HCT116 (cell line): ENCODE measurements around the gene CCR5AS.

Experiments used
- ATAC-seq: fragments of 200-7000 bp; cut with Tn5 transposase; 2 replicates; pipeline ENCODE4 v1.9.1; 2020; ENCODE audit warnings: mild to moderate bottlenecking, moderate library complexity
- BruUV-seq: library from RNA; stranded (reverse); fragments of 400-500 nt; replicated peaks from 2 replicates; lab custom pipeline; 2021; lab: Mats Ljungman, UMichigan
- CTCF ChIA-PET: fragments of 300-600 bp; sonication (Branson Sonifier 250); formaldehyde crosslinking; loops from one replicate; lab custom pipeline; 2021; ENCODE audit warnings: antibody characterized with exemption; lab: Charles Lee
- POLR2A ChIA-PET: fragments of 300-600, 350-600 bp; sonication (Branson Sonifier 250); formaldehyde crosslinking; loops from one replicate; lab custom pipeline; 2021; ENCODE audit warnings: antibody characterized with exemption; lab: Charles Lee
- RAD21 ChIA-PET, 2 experiments: fragments of 300-600 bp; sonication (Branson Sonifier 250); formaldehyde crosslinking; loops; one replicate each; lab custom pipeline; 2023; ENCODE audit warnings: low total read pairs in 2 of 2; ENCODE audit not compliant: uncharacterized antibody in 2 of 2, unreplicated experiment in 2 of 2, low non-redundant PET in 1 of 2; lab: Charles Lee
- DNase-seq: peaks from one replicate; pipeline ENCODE4 v3.0.0-alpha.2; 2010; ENCODE audit warnings: low read depth, low spot score
- H2AFZ ChIP-seq: fragments of 200-600 bp; shearing (Covaris generic), sonication (generic); 2 replicates; pipeline ENCODE4 v1.6.1; 2017; ENCODE audit warnings: low read depth, mixed run types, mixed read lengths, antibody characterized with exemption, low read length; ENCODE audit not compliant: poor library complexity, severe bottlenecking
- H3K27ac ChIP-seq: 2 replicates; pipeline ENCODE4 v1.5.1; 2012; ENCODE audit warnings: low read depth, low read length
- H3K27me3 ChIP-seq: fragments of 200-600 bp; sonication (generic); 2 replicates; pipeline ENCODE4 v1.6.1; 2016; ENCODE audit warnings: mixed run types, low read length, mixed read lengths; ENCODE audit not compliant: insufficient read depth
- H3K36me3 ChIP-seq, 2 experiments: fragments of 200-500 bp in 1 of 2; fragments of 200-600 bp in 1 of 2; sonication (Bioruptor generic) in 1 of 2; sonication (generic) in 1 of 2; 2 replicates each; pipeline versions ENCODE4 v1.5.1 to v1.6.1; 2014 to 2016; ENCODE audit warnings: low read length in 2 of 2, inconsistent platforms in 1 of 2, mixed read lengths in 1 of 2, mixed run types in 1 of 2; ENCODE audit not compliant: insufficient read depth in 2 of 2, control insufficient read depth in 1 of 2
- H3K4me1 ChIP-seq, 2 experiments: fragments of 200-600 bp in 1 of 2; sonication (generic) in 1 of 2; 2 replicates each; pipeline versions ENCODE4 v1.5.1 to v1.6.1; 2012 to 2017; ENCODE audit warnings: low read length in 2 of 2, inconsistent platforms in 1 of 2, mild to moderate bottlenecking in 1 of 2, mixed read lengths in 1 of 2, mixed run types in 1 of 2, moderate library complexity in 1 of 2; ENCODE audit not compliant: insufficient read depth in 2 of 2, control insufficient read depth in 1 of 2
- H3K4me2 ChIP-seq: fragments of 200-600 bp; sonication (generic); 2 replicates; pipeline ENCODE4 v1.6.1; 2017; ENCODE audit warnings: mixed run types, low read length, mixed read lengths
- H3K4me3 ChIP-seq, 2 experiments: fragments of 200-600 bp in 1 of 2; sonication (generic) in 1 of 2; replicated peaks in 1 of 2; 2 replicates each; pipeline ENCODE4 v1.5.1; 2011 to 2016; ENCODE audit warnings: low read length in 2 of 2, control low read depth in 1 of 2, low read depth in 1 of 2, mild to moderate bottlenecking in 1 of 2, mixed read lengths in 1 of 2, mixed run types in 1 of 2
- H3K79me2 ChIP-seq: fragments of 200-600 bp; sonication (generic); 2 replicates; pipeline ENCODE4 v1.6.1; 2017; ENCODE audit warnings: mild to moderate bottlenecking, mixed run types, low read length, moderate library complexity, mixed read lengths; ENCODE audit not compliant: insufficient read depth
- H3K9ac ChIP-seq: fragments of 200-600 bp; sonication (generic); 2 replicates; pipeline ENCODE4 v1.6.1; 2016; ENCODE audit warnings: low read length, mixed read lengths
- H3K9me2 ChIP-seq: fragments of 200-600 bp; sonication (generic), shearing (Covaris generic); 2 replicates; pipeline ENCODE4 v1.6.1; 2017; ENCODE audit warnings: mixed run types, mild to moderate bottlenecking, moderate library complexity; ENCODE audit not compliant: insufficient read depth
- H3K9me3 ChIP-seq, 2 experiments: fragments of 200-500 bp in 1 of 2; fragments of 200-600 bp in 1 of 2; sonication (Bioruptor generic) in 1 of 2; sonication (generic) in 1 of 2; 2 replicates each; pipeline ENCODE4 v1.6.1; 2014 to 2017; ENCODE audit warnings: low read length in 2 of 2, mixed read lengths in 2 of 2, inconsistent platforms in 1 of 2, low read depth in 1 of 2, mild to moderate bottlenecking in 1 of 2, mixed run types in 1 of 2, moderate library complexity in 1 of 2; ENCODE audit not compliant: control insufficient read depth in 1 of 2, insufficient read depth in 1 of 2
- H4K20me1 ChIP-seq: fragments of 200-600 bp; sonication (generic), shearing (Covaris generic); 2 replicates; pipeline ENCODE4 v1.6.1; 2017; ENCODE audit warnings: mixed run types, mild to moderate bottlenecking, moderate library complexity; ENCODE audit not compliant: insufficient read depth
- ATF3 ChIP-seq: IDR thresholded peaks from 2 replicates; pipeline ENCODE4 v1.6.1; 2012
- CBX3 ChIP-seq: IDR thresholded peaks from 2 replicates; pipeline ENCODE4 v1.6.1; 2012; ENCODE audit warnings: low read depth
- CEBPB ChIP-seq: IDR thresholded peaks from 2 replicates; pipeline ENCODE4 v1.6.1; 2012; ENCODE audit warnings: low read depth
- CTCF ChIP-seq, 3 experiments: fragments of 200-600 bp in 1 of 3; sonication (generic) in 1 of 3; IDR thresholded peaks in 2 of 3; conservative IDR thresholded peaks in 1 of 3; 2 replicates each; pipeline ENCODE4 v1.5.1; 2012 to 2017; ENCODE audit warnings: low read depth in 2 of 3, low read length in 2 of 3, antibody characterized with exemption in 1 of 3, borderline replicate concordance in 1 of 3, control low read depth in 1 of 3, mild to moderate bottlenecking in 1 of 3, mixed read lengths in 1 of 3, mixed run types in 1 of 3, moderate library complexity in 1 of 3; ENCODE audit not compliant: insufficient read depth in 1 of 3
- ELF1 ChIP-seq: IDR thresholded peaks from 2 replicates; pipeline ENCODE4 v1.6.1; 2012; ENCODE audit warnings: low read depth, borderline replicate concordance
- JUND ChIP-seq: IDR thresholded peaks from 2 replicates; pipeline ENCODE4 v1.6.1; 2012
- POLR2A ChIP-seq: IDR thresholded peaks from 2 replicates; pipeline ENCODE4 v1.7.0; 2011; ENCODE audit warnings: borderline replicate concordance; ENCODE audit not compliant: insufficient read depth, insufficient read length; ENCODE audit errors: extremely low read depth
- RAD21 ChIP-seq: IDR thresholded peaks from 2 replicates; pipeline ENCODE4 v1.6.1; 2012; ENCODE audit warnings: low read depth, mild to moderate bottlenecking
- SIN3A ChIP-seq: IDR thresholded peaks from 2 replicates; pipeline ENCODE4 v1.6.1; 2012; ENCODE audit warnings: low read depth
- SP1 ChIP-seq: IDR thresholded peaks from 2 replicates; pipeline ENCODE4 v1.6.1; 2012; ENCODE audit warnings: low read depth
- SRF ChIP-seq: IDR thresholded peaks from 2 replicates; pipeline ENCODE4 v1.6.1; 2012; ENCODE audit warnings: low read depth
- TCF7L2 ChIP-seq: IDR thresholded peaks from 2 replicates; pipeline ENCODE4 v1.7.0; 2011; ENCODE audit warnings: borderline replicate concordance, inconsistent platforms; ENCODE audit not compliant: insufficient read depth, insufficient read length; ENCODE audit errors: extremely low read depth
- YY1 ChIP-seq: IDR thresholded peaks from 2 replicates; pipeline ENCODE4 v1.6.1; 2011; ENCODE audit warnings: low read length, low read depth, moderate library complexity, mild to moderate bottlenecking; ENCODE audit not compliant: insufficient replicate concordance; ENCODE audit errors: extremely low read depth
- ZBTB33 ChIP-seq: IDR thresholded peaks from 2 replicates; pipeline ENCODE4 v1.6.1; 2011; ENCODE audit warnings: mild to moderate bottlenecking, low read length, moderate library complexity; ENCODE audit not compliant: insufficient replicate concordance; ENCODE audit errors: extremely low read depth
- intact Hi-C: fragments of 100-400 bp; cut with micrococcal nuclease; formaldehyde crosslinking; loops from 2 replicates; pipeline ENCODE4 v1.10.0; 2022
- TF ChIP-seq, protein P1 (sequence below): IDR thresholded peaks from 2 replicates; pipeline ENCODE4 v1.6.1; 2012; ENCODE audit warnings: low read depth
- TF ChIP-seq, protein P2 (sequence below): IDR thresholded peaks from 2 replicates; pipeline ENCODE4 v1.6.1; 2012

Gene CCR5AS

GRCh38 chr3:46389306-46389705 is 17.6 kb downstream of the CCR5AS start:
- intact Hi-C loops: no loop called here
- H3K27ac ChIP-seq: no peak overlapping the region
- H2AFZ ChIP-seq: no peak overlapping the region
- H3K9ac ChIP-seq: no peak overlapping the region
- no peaks in the 10 kb centered on the region for H3K9me2 ChIP-seq
- ChIA-PET CTCF (no interaction called here), POLR2A (no interaction called here)
- H3K9me3 ChIP-seq: no peaks in the 10 kb centered on the region
- ATAC-seq (no peak), DNase-seq (no peak)
- H3K27me3 ChIP-seq: no peaks in the 10 kb centered on the region
- no peak overlapping the region for H3K4me3 ChIP-seq
- H3K79me2 ChIP-seq: no peaks in the 10 kb centered on the region
- H4K20me1 ChIP-seq: no peaks in the 10 kb centered on the region
- TF ChIP-seq CEBPB (no peak), ELF1 (no peak), JUND (no peak), TCF7L2 (no peak), ATF3 (no peak), SIN3A (no peak), ZBTB33 (no peak), CBX3 (no peak), SP1 (no peak), RAD21 (no peak), YY1 (no peak), CTCF (IDR thresholded peaks at IDR 0.05 in 2 of 3, conservative IDR thresholded peaks at IDR 0.05 in 1 of 3; ENCODE audit: borderline replicate concordance in 1 of 3, insufficient read depth in 1 of 3, low read depth in 2 of 3, low read length in 2 of 3) (no peak), SRF (no peak), POLR2A (no peak)
- TF ChIP-seq, protein P1, sequence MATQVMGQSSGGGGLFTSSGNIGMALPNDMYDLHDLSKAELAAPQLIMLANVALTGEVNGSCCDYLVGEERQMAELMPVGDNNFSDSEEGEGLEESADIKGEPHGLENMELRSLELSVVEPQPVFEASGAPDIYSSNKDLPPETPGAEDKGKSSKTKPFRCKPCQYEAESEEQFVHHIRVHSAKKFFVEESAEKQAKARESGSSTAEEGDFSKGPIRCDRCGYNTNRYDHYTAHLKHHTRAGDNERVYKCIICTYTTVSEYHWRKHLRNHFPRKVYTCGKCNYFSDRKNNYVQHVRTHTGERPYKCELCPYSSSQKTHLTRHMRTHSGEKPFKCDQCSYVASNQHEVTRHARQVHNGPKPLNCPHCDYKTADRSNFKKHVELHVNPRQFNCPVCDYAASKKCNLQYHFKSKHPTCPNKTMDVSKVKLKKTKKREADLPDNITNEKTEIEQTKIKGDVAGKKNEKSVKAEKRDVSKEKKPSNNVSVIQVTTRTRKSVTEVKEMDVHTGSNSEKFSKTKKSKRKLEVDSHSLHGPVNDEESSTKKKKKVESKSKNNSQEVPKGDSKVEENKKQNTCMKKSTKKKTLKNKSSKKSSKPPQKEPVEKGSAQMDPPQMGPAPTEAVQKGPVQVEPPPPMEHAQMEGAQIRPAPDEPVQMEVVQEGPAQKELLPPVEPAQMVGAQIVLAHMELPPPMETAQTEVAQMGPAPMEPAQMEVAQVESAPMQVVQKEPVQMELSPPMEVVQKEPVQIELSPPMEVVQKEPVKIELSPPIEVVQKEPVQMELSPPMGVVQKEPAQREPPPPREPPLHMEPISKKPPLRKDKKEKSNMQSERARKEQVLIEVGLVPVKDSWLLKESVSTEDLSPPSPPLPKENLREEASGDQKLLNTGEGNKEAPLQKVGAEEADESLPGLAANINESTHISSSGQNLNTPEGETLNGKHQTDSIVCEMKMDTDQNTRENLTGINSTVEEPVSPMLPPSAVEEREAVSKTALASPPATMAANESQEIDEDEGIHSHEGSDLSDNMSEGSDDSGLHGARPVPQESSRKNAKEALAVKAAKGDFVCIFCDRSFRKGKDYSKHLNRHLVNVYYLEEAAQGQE: no peak
- TF ChIP-seq, protein P2, sequence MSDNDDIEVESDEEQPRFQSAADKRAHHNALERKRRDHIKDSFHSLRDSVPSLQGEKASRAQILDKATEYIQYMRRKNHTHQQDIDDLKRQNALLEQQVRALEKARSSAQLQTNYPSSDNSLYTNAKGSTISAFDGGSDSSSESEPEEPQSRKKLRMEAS: no peak
- TF ChIP-seq, all 23 proteins: peak for 0
- Histone ChIP-seq H3K36me3 (no peaks in the 10 kb centered on the region), H3K4me1 (peaks cover 0 to 7% of the 10 kb centered on the region in 2 experiments; a peak in 2 of 4 replicates), H3K4me2 (no peak overlapping the region)
- BruUV-seq: no TSS peak
- RAD21 ChIA-PET: no interaction called here
